Right lobe of liver (tissue), 4 donors: ENCODE data around the gene NPC1.

Experiments
- POLR2A ChIP-seq: fragments of 450-650 bp; IDR thresholded peaks from one replicate; pipeline ENCODE4 v1.6.1; 2017; ENCODE audit warnings: antibody characterized with exemption, mild to moderate bottlenecking
- TF ChIP-seq, protein P1 (sequence below), 4 donors: fragments of 200-600 bp in 3 of 4; fragments of 450-650 bp in 1 of 4; IDR thresholded peaks; one replicate each; pipeline versions ENCODE4 v1.5.1 to v1.8.0; 2016 to 2022; ENCODE audit warnings: antibody characterized with exemption in 4 of 4, mild to moderate bottlenecking in 2 of 4
- donor health status: DM: no; HTN: no; CAD: no.
- donor health status: DM: no; HTN: no; CAD: no.
- donor health status: DM: no; HTN: yes; CAD: no.

DNA sequence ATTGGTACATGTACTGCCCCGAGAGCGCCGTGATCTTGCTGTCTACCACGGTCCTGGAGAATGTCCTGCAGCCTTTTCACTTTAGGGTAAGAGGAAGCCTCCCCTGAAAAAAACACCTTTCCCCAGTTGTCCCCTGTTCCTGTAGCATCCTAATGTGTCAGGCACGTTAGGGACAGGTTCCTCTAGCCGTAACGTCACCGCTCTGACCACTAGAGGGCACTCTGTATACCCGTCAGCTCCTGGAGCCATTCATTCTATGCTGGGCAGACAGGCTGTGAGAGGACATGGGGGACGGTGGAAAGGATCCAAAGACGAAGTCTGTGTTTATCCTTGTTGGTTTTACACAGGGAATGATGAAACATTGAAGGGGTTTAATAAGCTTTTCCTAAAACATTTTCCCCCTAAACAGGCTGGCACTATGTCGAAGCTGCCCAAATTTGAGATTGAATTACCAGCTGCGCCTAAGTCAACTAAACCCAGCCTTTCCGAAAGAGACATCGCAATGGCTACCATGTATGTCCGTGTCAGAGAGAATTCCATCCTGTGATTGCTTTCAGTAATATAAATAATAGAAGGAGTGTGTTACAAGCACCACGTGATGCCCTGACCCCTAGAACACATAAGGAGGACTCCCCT is 70.3 kb downstream of the NPC1 start:
- no peak for TF ChIP-seq POLR2A
- TF ChIP-seq, protein P1, sequence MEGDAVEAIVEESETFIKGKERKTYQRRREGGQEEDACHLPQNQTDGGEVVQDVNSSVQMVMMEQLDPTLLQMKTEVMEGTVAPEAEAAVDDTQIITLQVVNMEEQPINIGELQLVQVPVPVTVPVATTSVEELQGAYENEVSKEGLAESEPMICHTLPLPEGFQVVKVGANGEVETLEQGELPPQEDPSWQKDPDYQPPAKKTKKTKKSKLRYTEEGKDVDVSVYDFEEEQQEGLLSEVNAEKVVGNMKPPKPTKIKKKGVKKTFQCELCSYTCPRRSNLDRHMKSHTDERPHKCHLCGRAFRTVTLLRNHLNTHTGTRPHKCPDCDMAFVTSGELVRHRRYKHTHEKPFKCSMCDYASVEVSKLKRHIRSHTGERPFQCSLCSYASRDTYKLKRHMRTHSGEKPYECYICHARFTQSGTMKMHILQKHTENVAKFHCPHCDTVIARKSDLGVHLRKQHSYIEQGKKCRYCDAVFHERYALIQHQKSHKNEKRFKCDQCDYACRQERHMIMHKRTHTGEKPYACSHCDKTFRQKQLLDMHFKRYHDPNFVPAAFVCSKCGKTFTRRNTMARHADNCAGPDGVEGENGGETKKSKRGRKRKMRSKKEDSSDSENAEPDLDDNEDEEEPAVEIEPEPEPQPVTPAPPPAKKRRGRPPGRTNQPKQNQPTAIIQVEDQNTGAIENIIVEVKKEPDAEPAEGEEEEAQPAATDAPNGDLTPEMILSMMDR (IDR thresholded peaks at IDR 0.05): peak; percentile 80 to 94 (median 90)
